ENCODE measurements around the gene MVB12B. TPM values are rescaled to one million over a fixed set of nuclear protein-coding genes. Genes with fewer than 3 reads are reported as not detected.

The MVB12B gene
- total RNA-seq, 1 experiment from 2014 or later = 10.9 TPM

DNA sequence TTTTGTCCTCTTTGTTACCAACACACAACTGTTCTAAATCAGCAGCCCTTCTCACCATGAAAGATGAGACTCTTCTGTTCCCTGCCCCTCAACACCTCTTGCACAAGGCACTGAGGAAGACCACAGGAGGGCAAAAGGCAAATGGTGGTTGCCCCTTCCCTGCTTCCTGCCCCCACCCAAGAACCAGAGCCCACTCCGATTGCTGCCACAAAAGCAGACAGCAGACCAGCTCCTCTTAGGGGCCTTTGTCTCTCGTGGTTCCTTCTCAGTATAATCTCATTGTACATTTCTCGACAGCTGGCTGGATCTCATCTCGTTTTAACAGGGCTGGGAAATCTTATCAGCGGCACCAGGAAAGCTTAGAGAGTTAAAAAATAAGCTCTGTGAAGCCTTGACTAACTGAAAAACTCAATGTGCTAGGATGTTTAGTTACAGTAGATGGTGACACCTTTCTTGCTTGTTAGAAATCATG lies 1.1 kb downstream of the MVB12B start (continued):
- TF ChIP-seq, protein P1, sequence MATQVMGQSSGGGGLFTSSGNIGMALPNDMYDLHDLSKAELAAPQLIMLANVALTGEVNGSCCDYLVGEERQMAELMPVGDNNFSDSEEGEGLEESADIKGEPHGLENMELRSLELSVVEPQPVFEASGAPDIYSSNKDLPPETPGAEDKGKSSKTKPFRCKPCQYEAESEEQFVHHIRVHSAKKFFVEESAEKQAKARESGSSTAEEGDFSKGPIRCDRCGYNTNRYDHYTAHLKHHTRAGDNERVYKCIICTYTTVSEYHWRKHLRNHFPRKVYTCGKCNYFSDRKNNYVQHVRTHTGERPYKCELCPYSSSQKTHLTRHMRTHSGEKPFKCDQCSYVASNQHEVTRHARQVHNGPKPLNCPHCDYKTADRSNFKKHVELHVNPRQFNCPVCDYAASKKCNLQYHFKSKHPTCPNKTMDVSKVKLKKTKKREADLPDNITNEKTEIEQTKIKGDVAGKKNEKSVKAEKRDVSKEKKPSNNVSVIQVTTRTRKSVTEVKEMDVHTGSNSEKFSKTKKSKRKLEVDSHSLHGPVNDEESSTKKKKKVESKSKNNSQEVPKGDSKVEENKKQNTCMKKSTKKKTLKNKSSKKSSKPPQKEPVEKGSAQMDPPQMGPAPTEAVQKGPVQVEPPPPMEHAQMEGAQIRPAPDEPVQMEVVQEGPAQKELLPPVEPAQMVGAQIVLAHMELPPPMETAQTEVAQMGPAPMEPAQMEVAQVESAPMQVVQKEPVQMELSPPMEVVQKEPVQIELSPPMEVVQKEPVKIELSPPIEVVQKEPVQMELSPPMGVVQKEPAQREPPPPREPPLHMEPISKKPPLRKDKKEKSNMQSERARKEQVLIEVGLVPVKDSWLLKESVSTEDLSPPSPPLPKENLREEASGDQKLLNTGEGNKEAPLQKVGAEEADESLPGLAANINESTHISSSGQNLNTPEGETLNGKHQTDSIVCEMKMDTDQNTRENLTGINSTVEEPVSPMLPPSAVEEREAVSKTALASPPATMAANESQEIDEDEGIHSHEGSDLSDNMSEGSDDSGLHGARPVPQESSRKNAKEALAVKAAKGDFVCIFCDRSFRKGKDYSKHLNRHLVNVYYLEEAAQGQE (IDR thresholded peaks at IDR 0.05; ENCODE audit: low read depth) = no peak
- no peak for TF ChIP-seq ZFX (IDR thresholded peaks at IDR 0.05)

DNA sequence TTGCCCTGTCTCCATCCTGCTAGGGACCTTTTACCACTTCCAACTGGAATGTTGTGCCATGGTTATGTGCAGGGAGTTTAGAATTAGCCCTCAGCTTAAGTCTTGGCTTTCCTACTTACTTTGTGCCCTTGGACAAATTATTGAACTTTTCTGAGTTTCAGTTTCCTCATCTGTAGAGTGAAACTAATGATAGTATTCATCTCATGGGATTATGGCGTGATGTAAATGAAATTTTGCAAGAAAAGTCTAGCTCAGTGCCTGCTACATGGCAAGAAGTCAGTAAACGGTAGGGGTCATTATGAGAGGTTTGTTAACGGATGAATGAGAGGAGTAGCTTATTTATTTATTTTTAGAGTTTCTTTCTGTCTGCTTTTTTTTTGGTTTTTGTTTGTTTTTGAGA lies 1.8 kb downstream of the MVB12B start:
- no peak for ATAC-seq
- Histone ChIP-seq H3K4me1 (ENCODE audit: control insufficient read depth in 1 of 2, insufficient read depth in 2 of 2, low read length in 2 of 2) (peaks cover 5 to 18% of the 10 kb centered on the region in 2 experiments; a peak in 3 of 4 replicates), H3K4me2 (ENCODE audit: low read length) (no peak overlapping the region; the same call in 1 of the 2 replicates), H3K4me3 (replicated peaks in 1 of 2; ENCODE audit: low read depth in 1 of 2, low read length in 2 of 2) (no peak overlapping the region), H3K9me2 (ENCODE audit: insufficient read depth) (no peaks in the 10 kb centered on the region), H3K9ac (ENCODE audit: low read length) (no peak overlapping the region), H2AFZ (ENCODE audit: low read depth, low read length, poor library complexity, severe bottlenecking) (no peak overlapping the region), H3K36me3 (ENCODE audit: control insufficient read depth in 1 of 2, insufficient read depth in 2 of 2, low read length in 2 of 2) (no peaks in the 10 kb centered on the region), H4K20me1 (ENCODE audit: insufficient read depth) (no peaks in the 10 kb centered on the region), H3K9me3 (ENCODE audit: control insufficient read depth in 1 of 2, insufficient read depth in 1 of 2, low read depth in 1 of 2, low read length in 2 of 2) (0 out of 4 replicates have a peak, but pooled peaks cover 0 to 5% of the 10 kb centered on the region in 2 experiments), H3K27ac (ENCODE audit: low read depth, low read length) (no peak overlapping the region), H3K79me2 (ENCODE audit: insufficient read depth, low read length) (peaks cover 7% of the 10 kb centered on the region; the same call in 1 of the 2 replicates), H3K27me3 (ENCODE audit: insufficient read depth, low read length) (no peaks in the 10 kb centered on the region)
- POLR2A ChIA-PET = no interaction called here
- RAD21 ChIA-PET (ENCODE audit: low non-redundant PET in 1 of 2, low total read pairs in 2 of 2, uncharacterized antibody in 2 of 2, unreplicated experiment in 2 of 2) = no interaction called here
- BruUV-seq (replicated peaks) = no TSS peak
- DNase-seq (ENCODE audit: low read depth, low spot score) = no peak
- intact Hi-C loops (cut with micrococcal nuclease) = no loop called here
- CTCF ChIA-PET = interaction anchor here (1.4 kb wide), 1 partner anchor 10 kb away, joined by 4 read pairs; no protein-coding TSS in a partner anchor
- no peak for TF ChIP-seq SIN3A (IDR thresholded peaks at IDR 0.05; ENCODE audit: low read depth)
- no peak for TF ChIP-seq POLR2AphosphoS5 (IDR thresholded peaks at IDR 0.05; ENCODE audit: low read depth, low read length)
- no peak for TF ChIP-seq ZFX (IDR thresholded peaks at IDR 0.05)
- TF ChIP-seq EZH2 (IDR thresholded peaks at IDR 0.05) = no peak
- TF ChIP-seq ZNF274 (IDR thresholded peaks at IDR 0.05; ENCODE audit: low read depth, low read length) = no peak
- no peak for TF ChIP-seq ELF1 (IDR thresholded peaks at IDR 0.05; ENCODE audit: borderline replicate concordance, low read depth)
- TF ChIP-seq FOSL1 (IDR thresholded peaks at IDR 0.05; ENCODE audit: low read depth) = no peak
- TF ChIP-seq EZH2phosphoT487 (IDR thresholded peaks at IDR 0.05; ENCODE audit: borderline replicate concordance) = no peak
- TF ChIP-seq, protein P2, sequence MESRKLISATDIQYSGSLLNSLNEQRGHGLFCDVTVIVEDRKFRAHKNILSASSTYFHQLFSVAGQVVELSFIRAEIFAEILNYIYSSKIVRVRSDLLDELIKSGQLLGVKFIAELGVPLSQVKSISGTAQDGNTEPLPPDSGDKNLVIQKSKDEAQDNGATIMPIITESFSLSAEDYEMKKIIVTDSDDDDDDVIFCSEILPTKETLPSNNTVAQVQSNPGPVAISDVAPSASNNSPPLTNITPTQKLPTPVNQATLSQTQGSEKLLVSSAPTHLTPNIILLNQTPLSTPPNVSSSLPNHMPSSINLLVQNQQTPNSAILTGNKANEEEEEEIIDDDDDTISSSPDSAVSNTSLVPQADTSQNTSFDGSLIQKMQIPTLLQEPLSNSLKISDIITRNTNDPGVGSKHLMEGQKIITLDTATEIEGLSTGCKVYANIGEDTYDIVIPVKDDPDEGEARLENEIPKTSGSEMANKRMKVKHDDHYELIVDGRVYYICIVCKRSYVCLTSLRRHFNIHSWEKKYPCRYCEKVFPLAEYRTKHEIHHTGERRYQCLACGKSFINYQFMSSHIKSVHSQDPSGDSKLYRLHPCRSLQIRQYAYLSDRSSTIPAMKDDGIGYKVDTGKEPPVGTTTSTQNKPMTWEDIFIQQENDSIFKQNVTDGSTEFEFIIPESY (IDR thresholded peaks at IDR 0.05; ENCODE audit: extremely low read depth, insufficient replicate concordance, low read length) = no peak
- no peak for TF ChIP-seq CEBPB (IDR thresholded peaks at IDR 0.05; ENCODE audit: low read depth)
- TF ChIP-seq, protein P3, sequence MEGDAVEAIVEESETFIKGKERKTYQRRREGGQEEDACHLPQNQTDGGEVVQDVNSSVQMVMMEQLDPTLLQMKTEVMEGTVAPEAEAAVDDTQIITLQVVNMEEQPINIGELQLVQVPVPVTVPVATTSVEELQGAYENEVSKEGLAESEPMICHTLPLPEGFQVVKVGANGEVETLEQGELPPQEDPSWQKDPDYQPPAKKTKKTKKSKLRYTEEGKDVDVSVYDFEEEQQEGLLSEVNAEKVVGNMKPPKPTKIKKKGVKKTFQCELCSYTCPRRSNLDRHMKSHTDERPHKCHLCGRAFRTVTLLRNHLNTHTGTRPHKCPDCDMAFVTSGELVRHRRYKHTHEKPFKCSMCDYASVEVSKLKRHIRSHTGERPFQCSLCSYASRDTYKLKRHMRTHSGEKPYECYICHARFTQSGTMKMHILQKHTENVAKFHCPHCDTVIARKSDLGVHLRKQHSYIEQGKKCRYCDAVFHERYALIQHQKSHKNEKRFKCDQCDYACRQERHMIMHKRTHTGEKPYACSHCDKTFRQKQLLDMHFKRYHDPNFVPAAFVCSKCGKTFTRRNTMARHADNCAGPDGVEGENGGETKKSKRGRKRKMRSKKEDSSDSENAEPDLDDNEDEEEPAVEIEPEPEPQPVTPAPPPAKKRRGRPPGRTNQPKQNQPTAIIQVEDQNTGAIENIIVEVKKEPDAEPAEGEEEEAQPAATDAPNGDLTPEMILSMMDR (IDR thresholded peaks at IDR 0.05 in 2 of 3, conservative IDR thresholded peaks at IDR 0.05 in 1 of 3; ENCODE audit: borderline replicate concordance in 1 of 3, insufficient read depth in 1 of 3, low read depth in 2 of 3, low read length in 2 of 3) = no peak
- TF ChIP-seq, protein P4, sequence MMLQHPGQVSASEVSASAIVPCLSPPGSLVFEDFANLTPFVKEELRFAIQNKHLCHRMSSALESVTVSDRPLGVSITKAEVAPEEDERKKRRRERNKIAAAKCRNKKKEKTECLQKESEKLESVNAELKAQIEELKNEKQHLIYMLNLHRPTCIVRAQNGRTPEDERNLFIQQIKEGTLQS (IDR thresholded peaks at IDR 0.05) = no peak
- TF ChIP-seq YY1 (IDR thresholded peaks at IDR 0.05; ENCODE audit: extremely low read depth, insufficient replicate concordance, low read depth, low read length) = no peak
- TF ChIP-seq TCF7L2 (IDR thresholded peaks at IDR 0.05; ENCODE audit: borderline replicate concordance, extremely low read depth, insufficient read depth, insufficient read length) = no peak

Data from HCT116 (cell line).